ENCODE results near the gene ZC3H12D.

DNA sequence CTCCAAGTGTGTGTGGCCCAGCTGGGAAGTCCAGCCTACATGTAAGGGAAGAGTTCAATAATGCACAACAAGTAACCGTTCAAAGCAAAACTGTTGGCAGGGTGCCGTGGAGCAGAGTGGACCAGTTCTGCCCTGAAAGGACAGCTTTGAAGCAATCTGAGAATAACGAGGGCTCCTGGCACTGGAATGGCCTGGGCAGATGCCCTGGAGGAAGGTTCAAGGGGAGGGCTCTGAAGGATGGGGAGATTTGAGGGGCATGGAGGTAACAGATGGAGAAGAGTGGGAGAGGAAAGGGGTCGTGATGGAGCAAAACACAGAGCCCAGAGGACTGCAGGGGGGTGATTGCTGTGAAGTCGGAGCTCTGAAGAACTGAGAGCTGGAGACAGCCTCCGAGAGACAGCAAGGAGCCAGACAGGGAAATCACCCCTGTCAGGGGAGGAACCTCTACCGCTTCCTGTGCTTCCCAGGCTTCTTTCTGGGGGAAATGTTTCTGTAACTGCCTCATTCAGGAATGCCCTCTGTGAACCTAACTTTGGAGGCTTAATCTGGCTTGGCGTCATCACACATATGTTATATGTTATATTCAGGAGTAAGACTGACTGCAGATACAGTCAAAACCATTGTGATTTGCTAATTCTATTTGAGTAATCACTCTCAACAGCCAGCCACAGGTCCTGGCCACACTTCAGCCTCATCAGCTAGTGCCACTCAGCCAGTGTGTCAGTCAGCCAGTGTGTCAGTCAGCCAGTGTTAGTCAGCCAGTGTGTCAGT, 41.2 kb downstream of the ZC3H12D start:
- no peak for TF ChIP-seq EZH2 (IDR thresholded peaks at IDR 0.05; ENCODE audit: low read length, unreplicated experiment)
- TF ChIP-seq, protein P1, sequence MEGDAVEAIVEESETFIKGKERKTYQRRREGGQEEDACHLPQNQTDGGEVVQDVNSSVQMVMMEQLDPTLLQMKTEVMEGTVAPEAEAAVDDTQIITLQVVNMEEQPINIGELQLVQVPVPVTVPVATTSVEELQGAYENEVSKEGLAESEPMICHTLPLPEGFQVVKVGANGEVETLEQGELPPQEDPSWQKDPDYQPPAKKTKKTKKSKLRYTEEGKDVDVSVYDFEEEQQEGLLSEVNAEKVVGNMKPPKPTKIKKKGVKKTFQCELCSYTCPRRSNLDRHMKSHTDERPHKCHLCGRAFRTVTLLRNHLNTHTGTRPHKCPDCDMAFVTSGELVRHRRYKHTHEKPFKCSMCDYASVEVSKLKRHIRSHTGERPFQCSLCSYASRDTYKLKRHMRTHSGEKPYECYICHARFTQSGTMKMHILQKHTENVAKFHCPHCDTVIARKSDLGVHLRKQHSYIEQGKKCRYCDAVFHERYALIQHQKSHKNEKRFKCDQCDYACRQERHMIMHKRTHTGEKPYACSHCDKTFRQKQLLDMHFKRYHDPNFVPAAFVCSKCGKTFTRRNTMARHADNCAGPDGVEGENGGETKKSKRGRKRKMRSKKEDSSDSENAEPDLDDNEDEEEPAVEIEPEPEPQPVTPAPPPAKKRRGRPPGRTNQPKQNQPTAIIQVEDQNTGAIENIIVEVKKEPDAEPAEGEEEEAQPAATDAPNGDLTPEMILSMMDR (conservative IDR thresholded peaks at IDR 0.05; ENCODE audit: low read depth, low read length): no peak

Measured in PC-3 (cell line).